SK-N-SH treated with all-trans-retinoic acid at 6 μM for 48 hours (cell line): Measurements from ENCODE around the gene KRT73.

Experiments
- ATAC-seq: fragments of 200-7000 bp; cut with Tn5 transposase; 3 replicates; pipeline ENCODE4 v1.9.1; 2020; ENCODE audit warnings: mild to moderate bottlenecking, moderate library complexity
- ARNTL ChIP-seq: fragments of 450-650 bp; formaldehyde crosslinking; IDR thresholded peaks from 2 replicates; pipeline ENCODE4 v1.5.0; 2020; ENCODE audit warnings: low read depth, mild to moderate bottlenecking, moderate library complexity, borderline replicate concordance
- BACH2 ChIP-seq: fragments of 250-450 bp; sonication (Bioruptor Pico); IDR thresholded peaks from 2 replicates; pipeline ENCODE4 v1.9.0; 2021; ENCODE audit warnings: mild to moderate bottlenecking, borderline replicate concordance
- CSDC2 ChIP-seq: fragments of 250-450 bp; sonication (Bioruptor Pico); IDR thresholded peaks from 2 replicates; pipeline ENCODE4 v1.5.0; 2020; ENCODE audit warnings: mild to moderate bottlenecking, moderate library complexity
- GLIS3 ChIP-seq: fragments of 250-450 bp; sonication (Bioruptor Pico); IDR thresholded peaks from 2 replicates; pipeline ENCODE4 v1.5.0; 2020; ENCODE audit warnings: mild to moderate bottlenecking, moderate library complexity
- ISL1 ChIP-seq: fragments of 250-450 bp; sonication (Bioruptor Pico); IDR thresholded peaks from 2 replicates; pipeline ENCODE4 v2.1.2; 2022; ENCODE audit warnings: mild to moderate bottlenecking, moderate library complexity
- OSR1 ChIP-seq: fragments of 250-450 bp; sonication (Bioruptor Pico); IDR thresholded peaks from 2 replicates; pipeline ENCODE4 v1.8.0; 2022; ENCODE audit warnings: moderate library complexity, mild to moderate bottlenecking, inconsistent platforms
- PPARA ChIP-seq: fragments of 250-450 bp; sonication (Bioruptor Pico); IDR thresholded peaks from 2 replicates; pipeline ENCODE4 v1.5.0; 2020; ENCODE audit warnings: mild to moderate bottlenecking, borderline replicate concordance
- RARB ChIP-seq: fragments of 250-450 bp; sonication (Bioruptor Pico); IDR thresholded peaks from 2 replicates; pipeline ENCODE4 v1.8.0; 2021; ENCODE audit warnings: mild to moderate bottlenecking, moderate library complexity
- TCF4 ChIP-seq: fragments of 250-450 bp; sonication (Bioruptor Pico); IDR thresholded peaks from 2 replicates; pipeline ENCODE4 v1.8.0; 2021; ENCODE audit warnings: mild to moderate bottlenecking, moderate library complexity, borderline replicate concordance
- ZC3H10 ChIP-seq: fragments of 250-450 bp; sonication (Bioruptor Pico); IDR thresholded peaks from 2 replicates; pipeline ENCODE4 v1.5.1; 2021; ENCODE audit warnings: mild to moderate bottlenecking, moderate library complexity
- ZFP3 ChIP-seq: fragments of 250-450 bp; sonication (Bioruptor Pico); IDR thresholded peaks from 2 replicates; pipeline ENCODE4 v1.5.0; 2020; ENCODE audit warnings: mild to moderate bottlenecking, moderate library complexity
- ZFP30 ChIP-seq: fragments of 450-650 bp; formaldehyde crosslinking; IDR thresholded peaks from 2 replicates; pipeline ENCODE4 v1.5.0; 2022; ENCODE audit warnings: mild to moderate bottlenecking, moderate library complexity
- ZNF565 ChIP-seq: fragments of 450-650 bp; formaldehyde crosslinking; conservative IDR thresholded peaks from 2 replicates; pipeline ENCODE4 v1.5.0; 2020; ENCODE audit warnings: low read depth, mild to moderate bottlenecking, moderate library complexity
- ZNF70 ChIP-seq: fragments of 450-650 bp; formaldehyde crosslinking; IDR thresholded peaks from 2 replicates; pipeline ENCODE4 v1.5.0; 2020; ENCODE audit warnings: mild to moderate bottlenecking, moderate library complexity
- ZNF8 ChIP-seq: fragments of 450-650 bp; formaldehyde crosslinking; IDR thresholded peaks from 2 replicates; pipeline ENCODE4 v1.5.0; 2020; ENCODE audit warnings: mild to moderate bottlenecking, moderate library complexity
- TF ChIP-seq, protein P1 (sequence below): fragments of 250-450 bp; sonication (Bioruptor Pico); IDR thresholded peaks from 2 replicates; pipeline ENCODE4 v1.5.1; 2020; ENCODE audit warnings: low read depth, mild to moderate bottlenecking, moderate library complexity
- TF ChIP-seq, protein P2 (sequence below): fragments of 250-450 bp; sonication (Bioruptor Pico); IDR thresholded peaks from 2 replicates; pipeline ENCODE4 v1.5.0; 2020; ENCODE audit warnings: mild to moderate bottlenecking, moderate library complexity
- TF ChIP-seq, protein P3 (sequence below): fragments of 250-450 bp; sonication (Bioruptor Pico); IDR thresholded peaks from 2 replicates; pipeline ENCODE4 v1.8.0; 2020; ENCODE audit warnings: mild to moderate bottlenecking, moderate library complexity, borderline replicate concordance
- TF ChIP-seq, protein P4 (sequence below): fragments of 250-450 bp; sonication (Bioruptor Pico); IDR thresholded peaks from 2 replicates; pipeline ENCODE4 v1.8.0; 2021; ENCODE audit warnings: low read depth, mild to moderate bottlenecking, moderate library complexity, borderline replicate concordance
- TF ChIP-seq, protein P5 (sequence below): fragments of 250-450 bp; sonication (Bioruptor Pico); IDR thresholded peaks from 2 replicates; pipeline ENCODE4 v1.5.1; 2021; ENCODE audit warnings: mild to moderate bottlenecking, moderate library complexity

Gene KRT73

DNA sequence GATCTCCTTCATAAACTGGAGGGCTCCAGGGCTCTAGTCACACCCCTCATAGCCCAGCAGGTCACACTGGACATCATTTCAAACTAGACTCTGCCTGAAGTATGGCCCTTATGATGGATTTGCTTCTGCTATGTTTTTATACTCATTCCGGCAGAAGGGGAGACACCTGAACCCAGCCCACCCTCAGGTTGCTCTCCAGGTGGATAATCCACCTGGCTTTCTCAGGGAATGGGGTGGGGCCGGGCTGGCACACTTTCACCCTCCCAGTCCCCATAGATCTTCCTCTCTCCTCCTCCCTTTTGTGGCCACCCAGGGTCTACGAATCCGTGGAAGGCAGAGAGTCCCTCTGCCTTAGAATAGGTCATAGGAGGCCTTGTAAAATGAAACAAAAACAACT lies 9.8 kb upstream of the KRT73 start:
- ATAC-seq, result no peak
- no peak for TF ChIP-seq ARNTL (CRISPR knock-in tag)
- TF ChIP-seq ZNF8, result no peak
- no peak for TF ChIP-seq ZNF70 (CRISPR knock-in tag)
- no peak for TF ChIP-seq ZFP30 (CRISPR knock-in tag)
- no peak for TF ChIP-seq ZC3H10 (CRISPR knock-in tag)
- TF ChIP-seq ISL1, result no peak
- TF ChIP-seq RARB, result no peak
- TF ChIP-seq, protein P1, sequence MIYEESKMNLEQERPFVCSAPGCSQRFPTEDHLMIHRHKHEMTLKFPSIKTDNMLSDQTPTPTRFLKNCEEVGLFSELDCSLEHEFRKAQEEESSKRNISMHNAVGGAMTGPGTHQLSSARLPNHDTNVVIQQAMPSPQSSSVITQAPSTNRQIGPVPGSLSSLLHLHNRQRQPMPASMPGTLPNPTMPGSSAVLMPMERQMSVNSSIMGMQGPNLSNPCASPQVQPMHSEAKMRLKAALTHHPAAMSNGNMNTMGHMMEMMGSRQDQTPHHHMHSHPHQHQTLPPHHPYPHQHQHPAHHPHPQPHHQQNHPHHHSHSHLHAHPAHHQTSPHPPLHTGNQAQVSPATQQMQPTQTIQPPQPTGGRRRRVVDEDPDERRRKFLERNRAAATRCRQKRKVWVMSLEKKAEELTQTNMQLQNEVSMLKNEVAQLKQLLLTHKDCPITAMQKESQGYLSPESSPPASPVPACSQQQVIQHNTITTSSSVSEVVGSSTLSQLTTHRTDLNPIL (CRISPR knock-in tag), result no peak
- TF ChIP-seq, protein P2, sequence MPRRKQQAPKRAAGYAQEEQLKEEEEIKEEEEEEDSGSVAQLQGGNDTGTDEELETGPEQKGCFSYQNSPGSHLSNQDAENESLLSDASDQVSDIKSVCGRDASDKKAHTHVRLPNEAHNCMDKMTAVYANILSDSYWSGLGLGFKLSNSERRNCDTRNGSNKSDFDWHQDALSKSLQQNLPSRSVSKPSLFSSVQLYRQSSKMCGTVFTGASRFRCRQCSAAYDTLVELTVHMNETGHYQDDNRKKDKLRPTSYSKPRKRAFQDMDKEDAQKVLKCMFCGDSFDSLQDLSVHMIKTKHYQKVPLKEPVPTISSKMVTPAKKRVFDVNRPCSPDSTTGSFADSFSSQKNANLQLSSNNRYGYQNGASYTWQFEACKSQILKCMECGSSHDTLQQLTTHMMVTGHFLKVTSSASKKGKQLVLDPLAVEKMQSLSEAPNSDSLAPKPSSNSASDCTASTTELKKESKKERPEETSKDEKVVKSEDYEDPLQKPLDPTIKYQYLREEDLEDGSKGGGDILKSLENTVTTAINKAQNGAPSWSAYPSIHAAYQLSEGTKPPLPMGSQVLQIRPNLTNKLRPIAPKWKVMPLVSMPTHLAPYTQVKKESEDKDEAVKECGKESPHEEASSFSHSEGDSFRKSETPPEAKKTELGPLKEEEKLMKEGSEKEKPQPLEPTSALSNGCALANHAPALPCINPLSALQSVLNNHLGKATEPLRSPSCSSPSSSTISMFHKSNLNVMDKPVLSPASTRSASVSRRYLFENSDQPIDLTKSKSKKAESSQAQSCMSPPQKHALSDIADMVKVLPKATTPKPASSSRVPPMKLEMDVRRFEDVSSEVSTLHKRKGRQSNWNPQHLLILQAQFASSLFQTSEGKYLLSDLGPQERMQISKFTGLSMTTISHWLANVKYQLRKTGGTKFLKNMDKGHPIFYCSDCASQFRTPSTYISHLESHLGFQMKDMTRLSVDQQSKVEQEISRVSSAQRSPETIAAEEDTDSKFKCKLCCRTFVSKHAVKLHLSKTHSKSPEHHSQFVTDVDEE (CRISPR knock-in tag), result no peak

DNA sequence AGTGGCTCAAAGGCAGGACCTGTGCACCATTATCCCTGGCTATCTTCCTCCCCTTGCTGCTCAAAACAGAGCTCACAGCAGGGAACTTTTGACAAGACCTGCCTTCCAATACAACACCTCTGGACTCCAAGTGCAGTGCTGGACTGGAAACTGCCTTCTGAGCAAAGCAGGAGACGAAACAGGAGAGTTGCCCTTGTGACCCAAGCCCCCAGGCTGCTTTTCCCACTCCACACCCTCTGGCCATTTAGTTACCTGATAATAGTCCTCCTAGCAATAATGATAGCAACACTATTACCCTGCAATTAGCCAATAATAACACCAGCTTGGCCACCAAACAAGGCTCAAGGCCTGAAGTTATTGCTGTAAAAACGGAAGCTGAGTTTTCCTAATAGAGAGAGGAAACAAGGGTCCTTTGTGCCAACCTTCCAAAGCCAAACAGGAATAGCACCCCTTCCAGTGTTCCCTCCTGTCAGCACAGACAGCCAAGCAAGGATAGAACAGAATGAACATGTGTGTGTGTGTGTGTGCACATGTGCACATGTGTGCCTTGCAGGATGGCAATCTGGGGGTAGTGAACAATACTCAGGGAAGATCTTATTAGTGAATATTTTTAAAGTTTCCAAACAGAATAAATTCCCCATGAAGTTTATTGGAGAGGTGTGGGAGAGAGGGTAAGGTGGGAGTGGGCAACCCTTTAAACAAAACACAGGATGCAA lies 9.2 kb upstream of the KRT73 start:
- TF ChIP-seq RARB (no peak), ISL1 (no peak)
- ATAC-seq, result no peak

DNA sequence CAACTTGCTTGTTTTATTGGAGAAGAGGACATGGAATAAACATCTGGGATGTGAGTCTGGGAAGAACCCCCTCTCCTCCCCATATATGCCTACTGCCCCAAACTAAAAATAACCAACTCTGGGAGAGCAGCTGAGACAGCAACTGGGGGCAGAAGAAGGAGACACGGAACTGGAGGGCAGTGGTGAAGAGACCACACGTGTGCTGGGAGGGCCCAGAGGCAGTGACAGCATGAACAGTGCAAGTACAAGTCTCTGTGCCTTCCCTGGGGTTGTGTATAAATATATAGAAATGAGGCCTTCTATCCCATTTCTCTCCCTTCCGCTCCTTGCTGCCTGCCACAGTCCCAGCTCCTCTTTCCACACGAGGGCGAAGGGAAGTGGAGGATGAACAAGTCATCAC lies 4.0 kb upstream of the KRT73 start:
- ATAC-seq, result no peak
- TF ChIP-seq, protein P3, sequence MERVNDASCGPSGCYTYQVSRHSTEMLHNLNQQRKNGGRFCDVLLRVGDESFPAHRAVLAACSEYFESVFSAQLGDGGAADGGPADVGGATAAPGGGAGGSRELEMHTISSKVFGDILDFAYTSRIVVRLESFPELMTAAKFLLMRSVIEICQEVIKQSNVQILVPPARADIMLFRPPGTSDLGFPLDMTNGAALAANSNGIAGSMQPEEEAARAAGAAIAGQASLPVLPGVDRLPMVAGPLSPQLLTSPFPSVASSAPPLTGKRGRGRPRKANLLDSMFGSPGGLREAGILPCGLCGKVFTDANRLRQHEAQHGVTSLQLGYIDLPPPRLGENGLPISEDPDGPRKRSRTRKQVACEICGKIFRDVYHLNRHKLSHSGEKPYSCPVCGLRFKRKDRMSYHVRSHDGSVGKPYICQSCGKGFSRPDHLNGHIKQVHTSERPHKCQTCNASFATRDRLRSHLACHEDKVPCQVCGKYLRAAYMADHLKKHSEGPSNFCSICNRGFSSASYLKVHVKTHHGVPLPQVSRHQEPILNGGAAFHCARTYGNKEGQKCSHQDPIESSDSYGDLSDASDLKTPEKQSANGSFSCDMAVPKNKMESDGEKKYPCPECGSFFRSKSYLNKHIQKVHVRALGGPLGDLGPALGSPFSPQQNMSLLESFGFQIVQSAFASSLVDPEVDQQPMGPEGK (CRISPR knock-in tag), result no peak
- TF ChIP-seq TCF4 (CRISPR knock-in tag), result no peak
- no peak for TF ChIP-seq ZC3H10 (CRISPR knock-in tag)
- TF ChIP-seq ZFP30 (CRISPR knock-in tag), result no peak
- no peak for TF ChIP-seq ZFP3 (CRISPR knock-in tag)
- no peak for TF ChIP-seq ISL1
- TF ChIP-seq OSR1 (CRISPR knock-in tag), result no peak
- TF ChIP-seq BACH2 (CRISPR knock-in tag), result no peak
- no peak for TF ChIP-seq ARNTL (CRISPR knock-in tag)
- no peak for TF ChIP-seq RARB
- no peak for TF ChIP-seq ZNF70 (CRISPR knock-in tag)
- no peak for TF ChIP-seq ZNF8
- TF ChIP-seq, protein P4, sequence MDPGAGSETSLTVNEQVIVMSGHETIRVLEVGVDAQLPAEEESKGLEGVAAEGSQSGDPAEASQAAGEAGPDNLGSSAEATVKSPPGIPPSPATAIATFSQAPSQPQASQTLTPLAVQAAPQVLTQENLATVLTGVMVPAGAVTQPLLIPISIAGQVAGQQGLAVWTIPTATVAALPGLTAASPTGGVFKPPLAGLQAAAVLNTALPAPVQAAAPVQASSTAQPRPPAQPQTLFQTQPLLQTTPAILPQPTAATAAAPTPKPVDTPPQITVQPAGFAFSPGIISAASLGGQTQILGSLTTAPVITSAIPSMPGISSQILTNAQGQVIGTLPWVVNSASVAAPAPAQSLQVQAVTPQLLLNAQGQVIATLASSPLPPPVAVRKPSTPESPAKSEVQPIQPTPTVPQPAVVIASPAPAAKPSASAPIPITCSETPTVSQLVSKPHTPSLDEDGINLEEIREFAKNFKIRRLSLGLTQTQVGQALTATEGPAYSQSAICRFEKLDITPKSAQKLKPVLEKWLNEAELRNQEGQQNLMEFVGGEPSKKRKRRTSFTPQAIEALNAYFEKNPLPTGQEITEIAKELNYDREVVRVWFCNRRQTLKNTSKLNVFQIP (CRISPR knock-in tag), result no peak
- TF ChIP-seq, all 23 proteins: peak for 0

DNA sequence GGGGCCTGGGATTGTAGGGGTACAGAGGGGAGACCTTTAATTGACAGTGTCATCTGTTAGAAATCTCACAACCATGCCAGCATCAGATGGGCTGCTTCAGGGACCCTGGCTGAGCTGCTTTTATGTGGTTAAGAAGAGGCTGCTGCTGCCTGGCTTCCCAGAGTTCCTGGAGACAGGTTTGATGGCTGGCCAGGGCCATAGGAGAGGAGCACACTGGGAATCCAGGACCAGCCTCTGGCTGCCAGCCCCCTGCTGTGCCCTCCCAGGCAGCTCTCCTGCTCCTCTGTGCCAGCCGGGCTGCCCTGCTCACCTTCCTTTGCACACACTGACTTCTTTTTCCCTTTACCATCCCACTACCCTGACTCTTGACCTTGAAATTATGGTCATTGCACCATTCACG lies 507 bp upstream of the KRT73 start:
- no peak for ATAC-seq
- no peak for TF ChIP-seq ZNF8
- no peak for TF ChIP-seq OSR1 (CRISPR knock-in tag)
- TF ChIP-seq ZNF70 (CRISPR knock-in tag), result no peak
- TF ChIP-seq, protein P1 (CRISPR knock-in tag), result no peak
- TF ChIP-seq ZNF565, result no peak
- no peak for TF ChIP-seq ISL1
- no peak for TF ChIP-seq ARNTL (CRISPR knock-in tag)
- TF ChIP-seq ZC3H10 (CRISPR knock-in tag), result no peak
- TF ChIP-seq, protein P4 (CRISPR knock-in tag), result no peak
- no peak for TF ChIP-seq CSDC2 (CRISPR knock-in tag)
- TF ChIP-seq, protein P3 (CRISPR knock-in tag), result no peak
- TF ChIP-seq ZFP30 (CRISPR knock-in tag), result no peak
- no peak for TF ChIP-seq GLIS3
- TF ChIP-seq PPARA (CRISPR knock-in tag), result no peak
- TF ChIP-seq, protein P5, sequence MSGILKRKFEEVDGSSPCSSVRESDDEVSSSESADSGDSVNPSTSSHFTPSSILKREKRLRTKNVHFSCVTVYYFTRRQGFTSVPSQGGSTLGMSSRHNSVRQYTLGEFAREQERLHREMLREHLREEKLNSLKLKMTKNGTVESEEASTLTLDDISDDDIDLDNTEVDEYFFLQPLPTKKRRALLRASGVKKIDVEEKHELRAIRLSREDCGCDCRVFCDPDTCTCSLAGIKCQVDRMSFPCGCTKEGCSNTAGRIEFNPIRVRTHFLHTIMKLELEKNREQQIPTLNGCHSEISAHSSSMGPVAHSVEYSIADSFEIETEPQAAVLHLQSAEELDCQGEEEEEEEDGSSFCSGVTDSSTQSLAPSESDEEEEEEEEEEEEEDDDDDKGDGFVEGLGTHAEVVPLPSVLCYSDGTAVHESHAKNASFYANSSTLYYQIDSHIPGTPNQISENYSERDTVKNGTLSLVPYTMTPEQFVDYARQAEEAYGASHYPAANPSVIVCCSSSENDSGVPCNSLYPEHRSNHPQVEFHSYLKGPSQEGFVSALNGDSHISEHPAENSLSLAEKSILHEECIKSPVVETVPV (CRISPR knock-in tag), result no peak
